Fibroblast of lung (primary cell): ENCODE measurements around the gene ATG4B. TPM values are rescaled to one million over a fixed set of nuclear protein-coding genes. Genes with fewer than 3 reads are reported as not detected.

Experiments
- DNase-seq, 2 donors: peaks; one replicate each; pipeline versions ENCODE4 v3.0.0 to v3.0.0-alpha.2; 2010; ENCODE audit warnings: low read depth in 2 of 2
- H2AFZ ChIP-seq: 2 replicates; pipeline ENCODE4 v1.5.1; 2012; ENCODE audit warnings: low read length, control low read depth, inconsistent platforms
- H3K27ac ChIP-seq: 2 replicates; pipeline ENCODE4 v1.5.1; 2011; ENCODE audit warnings: low read length, control low read depth; ENCODE audit not compliant: insufficient read depth
- H3K27me3 ChIP-seq: 2 replicates; pipeline ENCODE4 v1.5.1; 2011; ENCODE audit warnings: mild to moderate bottlenecking, low read length; ENCODE audit not compliant: control insufficient read depth, insufficient read depth
- H3K36me3 ChIP-seq: 2 replicates; pipeline ENCODE4 v1.5.1; 2011; ENCODE audit warnings: low read length; ENCODE audit not compliant: control insufficient read depth, insufficient read depth
- H3K4me1 ChIP-seq: 2 replicates; pipeline ENCODE4 v1.5.1; 2011; ENCODE audit warnings: low read length; ENCODE audit not compliant: control insufficient read depth, insufficient read depth; ENCODE audit errors: extremely low read depth
- H3K4me2 ChIP-seq: 2 replicates; pipeline ENCODE4 v1.5.1; 2011; ENCODE audit warnings: low read length, control low read depth; ENCODE audit not compliant: insufficient read depth; ENCODE audit errors: extremely low read depth
- H3K4me3 ChIP-seq, 4 experiments: fragments of 200-600 bp in 1 of 4; sonication (generic) in 1 of 4; replicated peaks in 1 of 4; 2 replicates each; pipeline ENCODE4 v1.5.1; 2011 to 2016; ENCODE audit warnings: low read length in 4 of 4, low read depth in 3 of 4, mild to moderate bottlenecking in 3 of 4, control low read depth in 2 of 4, inconsistent platforms in 1 of 4, mixed read lengths in 1 of 4; ENCODE audit not compliant: insufficient read depth in 1 of 4; ENCODE audit errors: control extremely low read depth in 1 of 4
- H3K79me2 ChIP-seq: 2 replicates; pipeline ENCODE4 v1.5.1; 2012; ENCODE audit warnings: mild to moderate bottlenecking, low read length, inconsistent platforms; ENCODE audit not compliant: control insufficient read depth, insufficient read depth
- H3K9ac ChIP-seq: 2 replicates; pipeline ENCODE4 v1.5.1; 2011; ENCODE audit warnings: mild to moderate bottlenecking, low read length, control low read depth; ENCODE audit not compliant: insufficient read depth
- H3K9me3 ChIP-seq: 2 replicates; pipeline ENCODE4 v1.5.1; 2012; ENCODE audit warnings: low read depth, low read length; ENCODE audit not compliant: control insufficient read depth, insufficient read depth
- H4K20me1 ChIP-seq: 2 replicates; pipeline ENCODE4 v1.5.1; 2011; ENCODE audit warnings: low read length; ENCODE audit not compliant: control insufficient read depth, insufficient read depth; ENCODE audit errors: extremely low read depth
- CTCF ChIP-seq, 2 donors: IDR thresholded peaks in 1 of 2; conservative IDR thresholded peaks in 1 of 2; 1 replicate in 1 of 2; 2 replicates in 1 of 2; pipeline ENCODE4 v1.5.1; 2011 to 2012; ENCODE audit warnings: low read length in 2 of 2, control low read depth in 1 of 2, inconsistent platforms in 1 of 2, low read depth in 1 of 2, mild to moderate bottlenecking in 1 of 2
- EZH2 ChIP-seq: IDR thresholded peaks from 2 replicates; pipeline ENCODE4 v1.5.1; 2012; ENCODE audit warnings: low read length, control low read depth, mild to moderate bottlenecking; ENCODE audit errors: missing control alignments
- polyA plus RNA-seq, 2 donors: library from polyadenylated mRNA; depleted of rRNA in 1 of 2; stranded (reverse) in 1 of 2; unstranded in 1 of 2; fragments of >200 nt; gene quantifications; 2 replicates each; pipeline ENCODE4 v1.2.1, GENCODE V29; 2011 to 2012; ENCODE audit warnings: missing spikeins in 1 of 2
- total RNA-seq: library from RNA; depleted of rRNA; stranded (reverse); fragments of >200 nt; gene quantifications from 2 replicates; pipeline ENCODE4 v1.2.1, GENCODE V29; 2014

ATG4B gene
- total and polyA plus RNA-seq, 2 donors (not counting 1 experiment from before 2014, with no cell fraction given), result 45.1 to 76.2 TPM

- Histone ChIP-seq H3K27me3 (no peaks in the 10 kb centered on the region), H4K20me1 (no peaks in the 10 kb centered on the region), H3K4me2 (no peak overlapping the region), H3K36me3 (peaks cover 13% of the 10 kb centered on the region), H2AFZ (no peak overlapping the region), H3K27ac (peak overlapping the region; percentile 49), H3K79me2 (peaks cover 18% of the 10 kb centered on the region), H3K9me3 (no peaks in the 10 kb centered on the region), H3K4me1 (peaks cover 7% of the 10 kb centered on the region), H3K4me3 (no peak overlapping the region), H3K9ac (no peak overlapping the region)
- DNase-seq, result peak; percentile 62 to 88
- TF ChIP-seq CTCF (conservative IDR thresholded peaks at IDR 0.05 in 1 of 2, IDR thresholded peaks at IDR 0.05 in 1 of 2; ENCODE audit: low read depth in 1 of 2, low read length in 2 of 2) (no peak), EZH2 (no peak)
Observed at GRCh38 chr2:241692448-241692847, 55.0 kb downstream of the ATG4B start.

GRCh38 chr2:241695651-241696050 is 58.2 kb downstream of the ATG4B start:
- no peaks in the 10 kb centered on the region for H3K27me3 ChIP-seq

GRCh38 chr2:241701149-241701398 is 63.6 kb downstream of the ATG4B start:
- DNase-seq, result no peak
- peaks cover 2% of the 10 kb centered on the region for H3K4me1 ChIP-seq
- peaks cover 11% of the 10 kb centered on the region for H3K79me2 ChIP-seq
- H2AFZ ChIP-seq, result no peak overlapping the region
- peak in 1 of 2 donors; percentile 36 for TF ChIP-seq CTCF (conservative IDR thresholded peaks at IDR 0.05 in 1 of 2, IDR thresholded peaks at IDR 0.05 in 1 of 2; ENCODE audit: low read depth in 1 of 2, low read length in 2 of 2)
- no peak for TF ChIP-seq EZH2
- H3K27ac ChIP-seq, result peak overlapping the region; percentile 90
- peaks cover 4% of the 10 kb centered on the region for H3K36me3 ChIP-seq
- H3K4me3 ChIP-seq, result peak overlapping the region; percentile 58 to 76 (median 70)
- H4K20me1 ChIP-seq, result no peaks in the 10 kb centered on the region
- H3K27me3 ChIP-seq, result no peaks in the 10 kb centered on the region
- H3K9me3 ChIP-seq, result no peaks in the 10 kb centered on the region
- peak overlapping the region; percentile 80 for H3K4me2 ChIP-seq
- peak overlapping the region; percentile 83 for H3K9ac ChIP-seq

More at GRCh38 chr2:241695651-241696050, 58.2 kb downstream of the ATG4B start:
- DNase-seq, result no peak
- TF ChIP-seq CTCF (conservative IDR thresholded peaks at IDR 0.05 in 1 of 2, IDR thresholded peaks at IDR 0.05 in 1 of 2; ENCODE audit: low read depth in 1 of 2, low read length in 2 of 2), result no peak
- no peak for TF ChIP-seq EZH2
- Histone ChIP-seq H4K20me1 (no peaks in the 10 kb centered on the region), H3K4me1 (peaks cover 4% of the 10 kb centered on the region), H3K4me2 (no peak overlapping the region), H2AFZ (no peak overlapping the region), H3K4me3 (no peak overlapping the region), H3K36me3 (peaks cover 5% of the 10 kb centered on the region), H3K79me2 (no peaks in the 10 kb centered on the region), H3K27ac (no peak overlapping the region), H3K9me3 (no peaks in the 10 kb centered on the region), H3K9ac (no peak overlapping the region)
